Subcutaneous adipose tissue (tissue), 4 donors: ENCODE data around the gene PELI1. TPM values are rescaled to one million over a fixed set of nuclear protein-coding genes. Genes with fewer than 3 reads are reported as not detected.

Experiments
- CTCF ChIP-seq: fragments of 450-650 bp; IDR thresholded peaks from one replicate; pipeline ENCODE4 v1.5.1; 2016; ENCODE audit warnings: low read depth, mild to moderate bottlenecking, control low read depth, antibody characterized with exemption, moderate library complexity
- total RNA-seq, 4 donors: library from RNA; depleted of rRNA; stranded (reverse); fragments of >200 nt; gene quantifications; one replicate each; pipeline ENCODE4 v1.1.0, GENCODE V29; 2016

Gene PELI1
- total RNA-seq, 4 donors from 2014 or later, result 24.7 to 58.5 (median 28.4) TPM

GRCh38 chr2:64122358-64122757 is 21.9 kb downstream of the PELI1 start:
- TF ChIP-seq CTCF, result no peak

- no peak for TF ChIP-seq CTCF
These were observed 23.3 kb downstream of the PELI1 start for GRCh38 chr2:64120928-64121327.

DNA sequence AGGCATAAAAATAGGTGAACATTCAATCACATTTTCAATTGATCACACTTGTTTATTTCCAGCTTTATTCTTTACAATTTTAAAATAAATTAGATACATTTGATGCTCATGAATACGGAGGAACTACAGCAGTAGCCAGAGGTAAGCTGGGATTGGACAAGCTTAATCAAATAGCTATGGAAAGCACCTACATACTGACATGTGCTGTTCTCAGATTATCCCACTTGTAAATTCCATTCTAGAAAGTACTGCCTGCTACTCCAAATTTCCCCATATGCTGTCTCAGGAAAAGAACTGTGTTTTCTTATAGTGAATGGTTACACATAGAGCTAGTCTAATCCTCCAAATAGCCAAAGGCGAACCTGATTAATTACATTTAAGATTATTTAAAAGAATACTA is 24.2 kb downstream of the PELI1 start:
- TF ChIP-seq CTCF, result no peak

GRCh38 chr2:64119369-64119768 is 24.9 kb downstream of the PELI1 start:
- TF ChIP-seq CTCF, result no peak

GRCh38 chr2:64115808-64116598 is 28.2 kb downstream of the PELI1 start:
- TF ChIP-seq CTCF, result no peak

GRCh38 chr2:64114912-64115277 is 29.3 kb downstream of the PELI1 start:
- TF ChIP-seq CTCF, result no peak

DNA sequence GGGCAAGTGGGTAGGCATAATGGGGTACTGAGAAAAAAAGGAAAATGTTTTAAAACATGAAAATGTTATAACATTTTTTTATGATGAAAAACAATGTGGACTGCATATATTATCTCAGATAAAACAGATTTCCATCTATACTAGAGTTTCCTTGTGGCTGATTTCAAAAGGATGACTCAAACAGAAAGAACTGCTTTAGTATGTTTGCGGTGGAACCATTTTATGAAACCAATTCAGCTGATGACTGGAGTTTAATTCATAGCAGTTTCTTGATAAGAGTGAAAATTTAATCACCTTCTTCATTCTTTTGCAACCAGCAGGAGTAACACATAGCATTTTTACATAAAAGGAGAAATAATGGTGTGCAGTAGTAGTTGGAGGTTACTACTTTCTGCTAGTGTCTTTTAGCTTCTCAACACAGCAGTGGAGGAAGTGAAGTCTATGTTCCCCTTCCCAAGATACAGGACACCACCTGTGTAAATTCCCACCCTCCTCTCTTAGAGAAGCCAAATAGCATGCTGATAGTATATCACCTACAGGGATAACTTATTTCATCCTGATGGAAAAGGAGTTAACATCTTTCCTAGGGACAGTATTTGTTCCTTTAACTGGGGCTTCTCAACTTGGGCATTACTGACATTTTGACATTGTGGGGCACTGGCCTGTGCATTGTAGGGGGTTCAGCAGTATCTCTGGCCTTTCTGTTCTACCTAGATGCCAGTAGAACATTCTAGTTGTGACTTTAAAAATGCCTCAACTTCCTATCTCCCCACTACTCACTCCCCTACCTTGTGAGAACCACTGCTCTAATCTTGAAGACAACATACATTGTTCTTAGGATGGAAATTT is 29.9 kb downstream of the PELI1 start:
- TF ChIP-seq CTCF, result no peak
